GM19328 (cell line): ENCODE measurements around the gene GLRX5.
"Not testable (repeated sequence)": the region's sequence is repeated elsewhere in the genome, so short reads cannot be mapped to it uniquely, and the experiment has no call there.

Experiments
- ATAC-seq: cut with Tn5 transposase; IDR thresholded peaks from one replicate; pipeline ENCODE4 v1.9.1; 2021; ENCODE audit warnings: mild to moderate bottlenecking, moderate library complexity; ENCODE audit not compliant: unreplicated experiment

The GLRX5 gene

GRCh38 chr14:95549656-95550585, 15.1 kb downstream of the GLRX5 start:
- ATAC-seq = no peak

- ATAC-seq = no peak
Measured at GRCh38 chr14:95551435-95551834, 16.6 kb downstream of the GLRX5 start.

GRCh38 chr14:95553141-95553540, 18.3 kb downstream of the GLRX5 start:
- ATAC-seq = no peak

GRCh38 chr14:95555053-95555452, 20.2 kb downstream of the GLRX5 start:
- no peak for ATAC-seq

GRCh38 chr14:95557291-95557690, 22.4 kb downstream of the GLRX5 start:
- ATAC-seq = no peak

GRCh38 chr14:95557832-95558231, 23.0 kb downstream of the GLRX5 start:
- no peak for ATAC-seq

GRCh38 chr14:95559203-95559602, 24.4 kb downstream of the GLRX5 start:
- ATAC-seq = no peak

- peak; percentile 84 for ATAC-seq
Measured at GRCh38 chr14:95561001-95561412, 26.2 kb downstream of the GLRX5 start.

- no peak for ATAC-seq
Measured at GRCh38 chr14:95562892-95563685, 28.2 kb downstream of the GLRX5 start.

GRCh38 chr14:95564060-95564459, 29.2 kb downstream of the GLRX5 start:
- ATAC-seq = no peak

GRCh38 chr14:95569440-95569839, 34.6 kb downstream of the GLRX5 start:
- no peak for ATAC-seq

- no peak for ATAC-seq
Measured at GRCh38 chr14:95573313-95573712, 38.5 kb downstream of the GLRX5 start.

- ATAC-seq = no peak
Measured at GRCh38 chr14:95575840-95576473, 41.1 kb downstream of the GLRX5 start.

- ATAC-seq = peak; percentile 99
Measured at GRCh38 chr14:95577067-95577800, 42.4 kb downstream of the GLRX5 start.

GRCh38 chr14:95577870-95578269, 43.0 kb downstream of the GLRX5 start:
- no peak for ATAC-seq

GRCh38 chr14:95583836-95584617, 49.2 kb downstream of the GLRX5 start:
- not testable (repeated sequence) for ATAC-seq

- no peak for ATAC-seq
Measured at GRCh38 chr14:95585953-95586620, 51.2 kb downstream of the GLRX5 start.

- not testable (repeated sequence) for ATAC-seq
Measured at GRCh38 chr14:95591182-95591581, 56.3 kb downstream of the GLRX5 start.
